ENCODE measurements around the gene TM9SF4. TPM values are rescaled to one million over a fixed set of nuclear protein-coding genes. Genes with fewer than 3 reads are reported as not detected.

Gene TM9SF4, protein sequence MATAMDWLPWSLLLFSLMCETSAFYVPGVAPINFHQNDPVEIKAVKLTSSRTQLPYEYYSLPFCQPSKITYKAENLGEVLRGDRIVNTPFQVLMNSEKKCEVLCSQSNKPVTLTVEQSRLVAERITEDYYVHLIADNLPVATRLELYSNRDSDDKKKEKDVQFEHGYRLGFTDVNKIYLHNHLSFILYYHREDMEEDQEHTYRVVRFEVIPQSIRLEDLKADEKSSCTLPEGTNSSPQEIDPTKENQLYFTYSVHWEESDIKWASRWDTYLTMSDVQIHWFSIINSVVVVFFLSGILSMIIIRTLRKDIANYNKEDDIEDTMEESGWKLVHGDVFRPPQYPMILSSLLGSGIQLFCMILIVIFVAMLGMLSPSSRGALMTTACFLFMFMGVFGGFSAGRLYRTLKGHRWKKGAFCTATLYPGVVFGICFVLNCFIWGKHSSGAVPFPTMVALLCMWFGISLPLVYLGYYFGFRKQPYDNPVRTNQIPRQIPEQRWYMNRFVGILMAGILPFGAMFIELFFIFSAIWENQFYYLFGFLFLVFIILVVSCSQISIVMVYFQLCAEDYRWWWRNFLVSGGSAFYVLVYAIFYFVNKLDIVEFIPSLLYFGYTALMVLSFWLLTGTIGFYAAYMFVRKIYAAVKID
- total RNA-seq (2021; fragmentation: NEBNext Ultra II Directional; extraction: Animal tissue kit (Norgen Biotek cat#: 25700)), result 10 to 100 TPM; 54.8 to 73.9 (median 60.7) TPM
- long read RNA-seq, transcript TM9SF4-202 (18 exons, 3,978 nt), result major isoform, 49 of 85 reads
- long read RNA-seq, partial matches to known transcripts, result 27 of 85 reads
- long read RNA-seq, other reads (novel, unspliced or antisense), result 9 of 85 reads

DNA sequence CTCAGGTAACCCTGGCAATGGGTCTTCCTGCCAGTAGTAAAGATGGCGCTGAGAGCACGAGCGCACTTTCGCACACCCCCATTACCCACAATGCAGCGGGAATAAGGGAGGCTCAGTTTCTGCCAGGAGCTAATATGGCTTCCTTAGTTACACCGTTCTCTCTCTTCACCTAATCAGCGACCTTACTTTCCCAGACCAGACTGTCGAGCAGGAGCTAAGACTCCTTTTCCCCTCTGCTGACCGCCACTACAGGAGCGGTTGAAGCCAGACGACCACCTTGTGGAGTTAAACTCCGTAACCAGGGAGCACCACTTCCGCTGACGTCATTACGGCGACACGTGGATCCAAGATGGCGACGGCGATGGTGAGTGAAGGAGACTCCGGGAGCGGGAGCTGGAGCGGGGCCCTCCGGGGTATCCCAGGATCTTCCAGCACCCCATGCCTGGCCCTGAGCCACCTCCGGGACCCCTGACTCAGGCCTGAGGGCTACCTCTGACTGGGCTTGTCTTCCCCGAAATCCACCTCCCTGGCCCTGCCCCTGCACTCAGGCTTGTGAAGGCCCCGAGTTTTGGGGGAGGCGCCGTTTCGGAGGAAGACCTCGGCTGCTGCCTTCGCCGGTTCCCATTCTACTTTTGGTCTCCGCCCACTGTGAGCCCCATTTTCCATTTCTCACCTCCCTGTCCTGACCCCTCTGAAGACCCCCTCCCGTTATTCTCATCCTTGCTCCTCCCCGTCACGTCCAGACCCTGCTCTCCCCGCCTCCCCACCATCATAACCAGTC is at the start of gene TM9SF4:
Gene TM9SF4 (plus strand): TSS at position 323 of the 781 bp plus-strand sequence. CDS start 27 bp downstream, at position 350.
- Mint-ChIP-seq H3K9me3 (no peaks in the 10 kb centered on the region), H3K27me3 (ENCODE audit: insufficient read depth) (no peaks in the 10 kb centered on the region), H3K4me3 (peak within 1 kb of the TSS; percentile 96), H3K36me3 (ENCODE audit: low read depth) (peaks cover 18% of the 10 kb centered on the region), H3K4me1 (ENCODE audit: low read depth) (peaks cover 41% of the 10 kb centered on the region), H3K27ac (peak within 1 kb of the TSS; percentile 97)
- TF ChIP-seq, protein P1, sequence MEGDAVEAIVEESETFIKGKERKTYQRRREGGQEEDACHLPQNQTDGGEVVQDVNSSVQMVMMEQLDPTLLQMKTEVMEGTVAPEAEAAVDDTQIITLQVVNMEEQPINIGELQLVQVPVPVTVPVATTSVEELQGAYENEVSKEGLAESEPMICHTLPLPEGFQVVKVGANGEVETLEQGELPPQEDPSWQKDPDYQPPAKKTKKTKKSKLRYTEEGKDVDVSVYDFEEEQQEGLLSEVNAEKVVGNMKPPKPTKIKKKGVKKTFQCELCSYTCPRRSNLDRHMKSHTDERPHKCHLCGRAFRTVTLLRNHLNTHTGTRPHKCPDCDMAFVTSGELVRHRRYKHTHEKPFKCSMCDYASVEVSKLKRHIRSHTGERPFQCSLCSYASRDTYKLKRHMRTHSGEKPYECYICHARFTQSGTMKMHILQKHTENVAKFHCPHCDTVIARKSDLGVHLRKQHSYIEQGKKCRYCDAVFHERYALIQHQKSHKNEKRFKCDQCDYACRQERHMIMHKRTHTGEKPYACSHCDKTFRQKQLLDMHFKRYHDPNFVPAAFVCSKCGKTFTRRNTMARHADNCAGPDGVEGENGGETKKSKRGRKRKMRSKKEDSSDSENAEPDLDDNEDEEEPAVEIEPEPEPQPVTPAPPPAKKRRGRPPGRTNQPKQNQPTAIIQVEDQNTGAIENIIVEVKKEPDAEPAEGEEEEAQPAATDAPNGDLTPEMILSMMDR (IDR thresholded peaks at IDR 0.05), result no peak
- peak; percentile 90 for DNase-seq

DNA sequence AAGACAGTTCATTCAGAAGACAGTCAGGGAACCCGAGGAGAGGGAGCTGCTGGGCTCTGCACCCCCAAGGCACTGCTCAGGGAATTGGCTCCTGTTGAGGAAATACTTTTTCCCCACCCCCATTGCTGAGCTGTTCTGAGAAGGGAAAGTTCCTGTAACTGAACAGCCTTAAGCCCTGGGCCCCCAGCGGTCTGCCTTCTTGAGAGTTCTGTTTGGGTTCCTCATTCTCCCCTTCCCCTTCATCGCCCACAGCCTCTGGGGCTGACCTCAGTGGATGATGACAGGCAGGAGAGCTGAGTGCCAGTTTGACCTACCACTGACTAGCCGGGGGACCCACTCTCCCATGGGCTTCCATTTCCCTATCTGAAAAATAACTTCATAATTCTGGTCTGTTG is 46.7 kb upstream of the TM9SF4 start:
- Mint-ChIP-seq H3K27ac (no peak overlapping the region), H3K9me3 (no peaks in the 10 kb centered on the region), H3K27me3 (ENCODE audit: insufficient read depth) (peaks cover 42% of the 10 kb centered on the region), H3K4me3 (no peak overlapping the region), H3K4me1 (ENCODE audit: low read depth) (peaks cover 21% of the 10 kb centered on the region), H3K36me3 (ENCODE audit: low read depth) (no peaks in the 10 kb centered on the region)
- TF ChIP-seq, protein P1 (IDR thresholded peaks at IDR 0.05), result no peak
- no peak for DNase-seq

DNA sequence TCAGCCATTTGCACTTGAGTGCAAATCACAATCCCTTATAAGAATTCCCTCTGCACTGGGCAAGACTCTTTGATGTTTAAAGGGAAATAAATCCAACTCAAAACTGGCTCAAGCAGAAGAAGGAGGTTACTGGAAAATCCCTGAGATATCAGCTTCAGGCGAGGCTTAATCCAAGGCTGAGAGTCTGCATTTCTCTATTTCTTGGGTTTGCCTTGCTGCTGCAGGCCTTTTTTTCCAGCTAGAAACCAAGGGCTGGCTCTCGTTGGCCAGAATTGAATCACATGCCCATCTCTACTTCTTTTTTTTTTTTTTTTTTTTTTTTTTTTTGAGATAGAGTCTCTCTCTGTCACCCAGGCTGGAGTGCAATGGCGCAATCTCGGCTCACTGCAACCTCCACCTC is 45.8 kb upstream of the TM9SF4 start:
- TF ChIP-seq, protein P1 (IDR thresholded peaks at IDR 0.05), result no peak
- H3K27ac Mint-ChIP-seq, result no peak overlapping the region
- DNase-seq, result no peak
- no peak overlapping the region for H3K4me3 Mint-ChIP-seq
- no peaks in the 10 kb centered on the region for H3K9me3 Mint-ChIP-seq
- peaks cover 33% of the 10 kb centered on the region for H3K27me3 Mint-ChIP-seq (ENCODE audit: insufficient read depth)
- peaks cover 26% of the 10 kb centered on the region for H3K4me1 Mint-ChIP-seq (ENCODE audit: low read depth)
- no peaks in the 10 kb centered on the region for H3K36me3 Mint-ChIP-seq (ENCODE audit: low read depth)

DNA sequence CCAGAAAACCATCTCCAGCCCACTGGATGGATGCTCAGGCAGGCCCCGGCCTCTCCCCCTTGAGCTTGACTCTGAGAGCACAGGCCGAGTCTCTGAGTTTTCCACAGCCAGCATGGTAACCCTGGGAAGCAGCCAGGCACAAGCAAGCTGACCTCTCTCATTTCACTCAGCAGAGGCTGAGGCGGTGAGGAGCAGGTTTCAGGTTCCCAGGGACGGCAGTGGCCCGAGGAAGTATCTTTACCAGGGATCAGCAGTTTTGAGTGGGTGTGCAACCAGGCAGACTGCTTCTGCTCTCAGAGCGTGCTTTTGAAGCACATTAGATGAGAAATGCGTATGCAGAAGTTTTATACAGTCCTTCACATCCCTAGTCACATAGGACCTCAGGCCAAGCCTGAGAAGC is 44.8 kb upstream of the TM9SF4 start:
- TF ChIP-seq, protein P1 (IDR thresholded peaks at IDR 0.05), result no peak
- H3K4me1 Mint-ChIP-seq (ENCODE audit: low read depth), result peaks cover 36% of the 10 kb centered on the region
- no peak overlapping the region for H3K27ac Mint-ChIP-seq
- no peaks in the 10 kb centered on the region for H3K9me3 Mint-ChIP-seq
- no peak for DNase-seq
- H3K36me3 Mint-ChIP-seq (ENCODE audit: low read depth), result no peaks in the 10 kb centered on the region
- peaks cover 24% of the 10 kb centered on the region for H3K27me3 Mint-ChIP-seq (ENCODE audit: insufficient read depth)
- H3K4me3 Mint-ChIP-seq, result no peak overlapping the region

DNA sequence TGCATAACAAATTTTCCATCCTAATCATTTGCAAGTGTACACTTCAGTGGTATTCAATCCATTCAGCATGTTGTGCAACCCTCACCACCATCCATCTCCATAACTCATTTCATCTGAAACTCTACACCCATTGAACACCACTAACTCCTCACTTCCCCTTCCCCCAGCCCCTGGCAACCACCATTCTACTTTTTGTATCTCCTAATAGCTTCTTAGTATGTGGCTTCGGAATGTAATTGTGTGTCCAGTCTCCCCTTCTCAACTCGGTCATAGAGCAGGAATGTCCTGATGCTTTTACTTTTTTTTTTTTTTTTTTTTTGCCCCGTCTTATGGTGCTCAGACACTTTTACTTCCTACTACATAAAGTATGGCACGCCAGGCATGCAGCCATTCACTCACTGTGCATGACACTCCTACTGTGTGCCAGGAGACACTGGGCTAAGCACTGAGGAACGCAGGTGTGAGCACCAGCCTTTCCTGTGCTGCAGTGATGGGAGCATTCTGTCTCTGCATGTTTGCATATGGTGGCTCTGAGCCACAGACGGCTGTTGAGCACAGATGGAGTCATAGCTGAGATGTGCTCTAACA is 42.2 kb upstream of the TM9SF4 start:
- DNase-seq, result peak; percentile 96
- TF ChIP-seq, protein P1 (IDR thresholded peaks at IDR 0.05), result no peak
- Mint-ChIP-seq H3K4me3 (peak overlapping the region; percentile 56), H3K36me3 (ENCODE audit: low read depth) (no peaks in the 10 kb centered on the region), H3K27ac (peak overlapping the region; percentile 80), H3K9me3 (no peaks in the 10 kb centered on the region), H3K27me3 (ENCODE audit: insufficient read depth) (peaks cover 12% of the 10 kb centered on the region), H3K4me1 (ENCODE audit: low read depth) (peaks cover 51% of the 10 kb centered on the region)

All from HFFc6 (cell line).